Stimulated activated naive CD8-positive, alpha-beta T cell treated with anti-CD3 and anti-CD28 coated beads, Interleukin-15, Interleukin-2, amounts not matched to agents 100 ng/mL and 50 ng/mL, for 24 hours (primary cell): ENCODE results near the gene KDM7A.
"Not testable (repeated sequence)": the region's sequence is repeated elsewhere in the genome, so short reads cannot be mapped to it uniquely, and the experiment has no call there.

Source experiments
- H3K27ac Mint-ChIP-seq: one replicate; pipeline ENCODE4 v1.8.0; 2021; ENCODE audit warnings: mild to moderate bottlenecking, mixed read lengths
- H3K27me3 Mint-ChIP-seq: one replicate; pipeline ENCODE4 v1.8.0; 2021; ENCODE audit warnings: mixed read lengths
- H3K36me3 Mint-ChIP-seq: one replicate; pipeline ENCODE4 v1.8.0; 2021; ENCODE audit warnings: low read depth, mixed read lengths
- H3K4me1 Mint-ChIP-seq: one replicate; pipeline ENCODE4 v1.8.0; 2021; ENCODE audit warnings: low read depth, mixed read lengths
- H3K4me3 Mint-ChIP-seq: one replicate; pipeline ENCODE4 v1.8.0; 2021; ENCODE audit warnings: mild to moderate bottlenecking, mixed read lengths
- H3K9me3 Mint-ChIP-seq: one replicate; pipeline ENCODE4 v1.8.0; 2021; ENCODE audit warnings: mixed read lengths

KDM7A gene

DNA sequence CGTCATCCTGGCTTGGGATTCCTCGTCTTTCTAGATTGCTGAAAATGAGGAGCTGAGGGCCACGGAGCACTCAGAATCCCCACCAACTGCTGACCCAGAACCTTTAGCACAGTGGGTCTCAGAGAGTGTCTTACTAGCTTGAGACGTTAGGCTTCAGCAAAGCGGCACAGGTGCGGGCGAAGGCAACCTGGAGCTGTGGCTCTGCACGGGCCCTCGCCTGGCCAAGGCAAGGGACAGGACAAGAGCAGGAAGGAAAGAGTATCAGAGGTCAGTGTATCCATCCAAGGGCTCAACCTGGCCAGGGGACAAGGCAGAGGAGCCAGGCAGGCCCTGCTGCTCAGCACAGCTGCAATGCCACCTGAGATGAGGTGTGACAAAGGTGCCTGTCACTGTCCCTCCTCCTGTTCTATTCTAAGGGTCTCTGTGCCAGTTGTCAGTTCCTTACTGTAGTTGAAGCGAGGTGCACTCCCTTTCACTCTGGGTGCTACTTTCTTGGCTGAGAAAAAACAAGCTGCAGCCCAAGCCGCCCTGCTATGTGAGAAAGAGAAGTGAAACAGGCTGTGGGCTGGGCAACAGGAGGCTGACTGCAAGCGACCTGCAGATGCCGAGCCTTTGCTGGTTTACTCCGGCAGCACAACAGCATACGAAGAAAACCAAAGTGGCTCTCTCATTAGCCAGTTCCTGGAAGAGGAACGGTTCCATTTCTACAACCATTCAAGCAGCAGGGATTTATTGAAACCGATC, 33.3 kb upstream of the KDM7A start:
- Mint-ChIP-seq H3K4me1 (peaks cover 57% of the 10 kb centered on the region), H3K27me3 (no peaks in the 10 kb centered on the region)

DNA sequence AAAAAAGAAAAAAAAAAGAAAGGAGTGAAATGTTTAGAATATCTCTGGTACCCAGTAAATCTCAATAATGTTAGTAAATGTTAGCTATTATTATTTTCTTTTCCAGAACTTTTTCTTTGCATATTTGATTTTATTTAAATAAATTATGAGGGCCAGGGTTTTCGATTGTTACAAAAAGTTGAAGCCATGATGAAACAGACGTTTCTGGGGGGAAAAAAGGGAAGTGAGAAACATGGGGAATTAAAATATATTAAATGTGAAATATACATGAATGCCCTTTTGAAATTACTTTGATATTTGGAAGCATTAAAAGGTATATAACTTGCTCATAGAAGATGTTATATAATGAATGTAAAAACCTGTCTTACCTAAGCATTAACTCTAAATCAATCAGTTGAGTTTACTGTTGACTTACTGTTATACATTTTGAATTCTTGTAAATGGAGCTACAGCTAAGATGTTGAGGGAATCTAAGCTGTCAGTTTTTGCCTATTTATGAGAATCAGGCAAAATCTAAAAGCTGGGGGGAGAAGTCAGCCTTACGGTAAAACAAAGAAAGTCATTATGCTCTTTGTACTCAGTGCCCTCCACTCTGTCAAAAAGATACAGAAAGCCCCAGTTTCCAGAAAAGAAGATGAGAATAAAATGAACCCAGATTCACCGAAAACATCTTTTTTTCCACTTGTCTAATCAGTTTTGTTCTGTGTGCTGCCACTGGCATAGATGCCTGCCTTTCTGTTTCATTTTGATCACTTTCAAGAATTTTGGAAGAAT, 30.0 kb upstream of the KDM7A start:
- Mint-ChIP-seq H3K36me3 (no peaks in the 10 kb centered on the region), H3K4me1 (peaks cover 30% of the 10 kb centered on the region), H3K4me3 (no peak overlapping the region), H3K27ac (no peak overlapping the region), H3K27me3 (no peaks in the 10 kb centered on the region), H3K9me3 (peaks cover 11% of the 10 kb centered on the region)

More for the DNA sequence above, 33.3 kb upstream of the KDM7A start:
- Mint-ChIP-seq H3K9me3 (no peaks in the 10 kb centered on the region), H3K27ac (no peak overlapping the region), H3K4me3 (peak overlapping the region; percentile 37), H3K36me3 (no peaks in the 10 kb centered on the region)

DNA sequence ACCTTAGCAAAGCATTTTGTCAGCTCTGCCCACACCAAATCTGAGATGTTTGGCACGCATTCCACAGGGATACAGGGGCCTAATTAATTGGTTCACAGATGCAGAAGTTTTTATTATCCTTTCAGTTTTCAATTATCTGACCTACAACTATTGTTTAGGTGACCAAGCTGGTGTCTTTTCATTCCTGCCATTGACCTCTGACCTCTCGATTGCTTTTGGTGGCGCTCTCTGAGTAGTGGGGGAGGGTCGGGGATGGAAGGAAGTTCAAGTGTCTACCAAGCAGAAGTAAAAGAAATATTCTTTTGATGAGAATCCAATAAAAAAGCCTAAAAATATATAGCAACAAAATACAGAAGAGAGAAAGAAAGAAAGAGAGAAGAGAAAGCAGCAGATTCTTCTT, 28.8 kb upstream of the KDM7A start:
- Mint-ChIP-seq H3K9me3 (peaks cover 11% of the 10 kb centered on the region), H3K36me3 (no peaks in the 10 kb centered on the region), H3K27me3 (peaks cover 5% of the 10 kb centered on the region), H3K4me1 (peaks cover 23% of the 10 kb centered on the region), H3K27ac (no peak overlapping the region), H3K4me3 (no peak overlapping the region)

DNA sequence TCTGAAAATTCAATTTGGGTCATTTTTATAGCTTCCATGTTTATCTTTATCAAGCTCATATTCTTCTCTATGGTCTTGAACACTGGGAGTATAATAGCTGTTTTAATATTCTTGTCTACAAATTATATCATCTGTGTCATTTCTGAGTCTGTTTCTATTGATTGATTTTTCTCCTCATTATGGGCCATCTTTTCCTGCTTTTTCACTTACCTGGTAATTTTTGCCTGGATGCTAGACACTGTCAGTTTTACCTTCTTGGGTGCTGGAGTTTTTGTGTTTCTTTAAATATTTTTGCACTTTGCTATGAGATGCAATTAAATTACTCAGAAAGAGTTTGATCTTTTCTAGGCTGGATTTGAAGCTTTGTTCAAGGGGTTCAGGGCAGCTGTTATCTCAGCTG, 26.8 kb upstream of the KDM7A start:
- peaks cover 11% of the 10 kb centered on the region for H3K9me3 Mint-ChIP-seq
- no peak overlapping the region for H3K27ac Mint-ChIP-seq
- no peaks in the 10 kb centered on the region for H3K36me3 Mint-ChIP-seq
- H3K4me3 Mint-ChIP-seq = no peak overlapping the region
- peaks cover 5% of the 10 kb centered on the region for H3K27me3 Mint-ChIP-seq
- H3K4me1 Mint-ChIP-seq = peaks cover 3% of the 10 kb centered on the region

DNA sequence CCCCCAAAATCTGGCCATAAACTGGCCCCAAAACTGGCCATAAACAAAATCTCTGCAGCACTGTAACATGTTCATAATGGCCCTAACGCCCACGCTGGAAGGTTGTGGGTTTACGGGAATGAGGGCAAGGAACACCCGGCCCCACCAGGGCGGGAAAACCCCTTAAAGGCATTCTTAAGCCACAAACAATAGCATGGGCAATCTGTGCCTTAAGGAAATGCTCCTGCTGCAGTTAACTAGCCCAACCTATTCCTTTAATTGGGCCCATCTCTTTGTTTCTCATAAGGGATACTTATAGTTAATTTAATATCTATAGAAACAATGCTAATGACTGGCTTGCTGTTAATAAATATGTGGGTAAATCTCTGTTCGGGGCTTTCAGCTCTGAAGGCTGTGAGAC, 26.2 kb upstream of the KDM7A start:
- H3K36me3 Mint-ChIP-seq, H3K27me3 Mint-ChIP-seq, H3K27ac Mint-ChIP-seq, H3K4me1 Mint-ChIP-seq, H3K4me3 Mint-ChIP-seq: not testable (repeated sequence)
- peaks cover 11% of the 10 kb centered on the region for H3K9me3 Mint-ChIP-seq

DNA sequence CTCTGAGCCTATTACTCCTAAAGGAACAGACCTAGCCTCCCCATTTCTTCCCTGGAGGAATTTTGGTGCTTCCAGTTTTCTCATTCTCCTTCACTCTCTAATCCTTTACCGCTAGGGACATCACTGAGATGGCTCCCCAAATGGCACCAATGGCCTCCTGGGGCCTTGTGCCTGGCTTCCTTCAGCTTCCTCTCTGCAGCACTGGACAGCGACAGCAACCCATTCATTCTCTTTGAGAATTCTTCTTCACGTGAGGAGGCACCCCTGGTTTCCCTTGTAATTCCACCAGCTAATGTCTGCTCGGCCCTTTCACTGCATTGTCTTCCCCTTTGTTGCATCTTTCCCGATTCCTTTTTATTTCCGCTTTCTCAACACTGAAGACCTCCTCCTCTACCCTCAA, 24.6 kb upstream of the KDM7A start:
- H3K27ac Mint-ChIP-seq = no peak overlapping the region

DNA sequence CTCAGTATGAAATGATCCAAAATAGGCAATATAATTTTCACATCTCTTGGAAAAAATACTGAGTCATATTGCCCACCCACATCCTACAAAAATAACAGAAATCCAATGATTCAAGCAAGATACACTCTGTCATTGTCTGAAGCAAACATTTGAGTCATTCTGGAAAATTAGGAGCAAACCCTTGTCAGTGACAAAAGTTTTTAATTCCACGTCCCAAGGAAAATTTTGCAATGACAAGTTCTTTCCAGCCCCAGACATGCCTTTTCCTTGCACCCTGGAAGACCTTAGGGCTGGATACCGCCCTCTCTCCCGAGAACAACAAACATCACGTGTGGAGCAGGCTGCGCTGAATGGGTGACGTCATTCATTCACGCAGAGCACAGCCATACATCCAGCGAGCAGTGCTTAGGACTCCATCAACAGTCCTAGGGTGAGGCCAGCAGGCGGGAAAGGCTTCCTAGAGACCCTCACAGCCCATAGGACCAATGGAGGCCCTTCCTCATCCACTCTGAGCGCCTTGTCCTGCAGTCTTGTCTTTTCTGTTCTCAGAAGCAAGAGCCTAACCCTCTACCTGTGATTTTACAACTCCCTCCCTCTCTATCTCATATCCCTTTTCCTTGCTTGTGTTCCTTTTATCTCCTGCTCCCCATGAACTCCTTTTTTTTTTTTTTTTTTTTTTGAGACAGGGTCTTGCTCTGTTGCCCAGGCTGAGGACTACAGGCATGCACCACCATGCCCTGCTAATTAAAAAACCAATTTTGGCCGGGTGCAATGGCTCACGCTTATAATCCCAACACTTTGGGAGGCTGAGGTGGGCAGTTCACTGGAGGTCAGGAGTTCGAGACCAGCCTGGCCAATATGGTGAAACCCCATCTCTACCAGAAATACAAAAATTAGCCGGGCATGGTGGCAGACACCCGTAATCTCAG, 23.5 kb upstream of the KDM7A start:
- Mint-ChIP-seq H3K36me3 (no peaks in the 10 kb centered on the region), H3K4me3 (no peak overlapping the region), H3K4me1 (no peaks in the 10 kb centered on the region), H3K9me3 (peaks cover 11% of the 10 kb centered on the region), H3K27me3 (peaks cover 5% of the 10 kb centered on the region), H3K27ac (no peak overlapping the region)

More for the DNA sequence above, 24.6 kb upstream of the KDM7A start:
- peaks cover 11% of the 10 kb centered on the region for H3K9me3 Mint-ChIP-seq
- H3K27me3 Mint-ChIP-seq = peaks cover 5% of the 10 kb centered on the region
- H3K4me1 Mint-ChIP-seq = no peaks in the 10 kb centered on the region
- H3K36me3 Mint-ChIP-seq = no peaks in the 10 kb centered on the region
- H3K4me3 Mint-ChIP-seq = no peak overlapping the region

DNA sequence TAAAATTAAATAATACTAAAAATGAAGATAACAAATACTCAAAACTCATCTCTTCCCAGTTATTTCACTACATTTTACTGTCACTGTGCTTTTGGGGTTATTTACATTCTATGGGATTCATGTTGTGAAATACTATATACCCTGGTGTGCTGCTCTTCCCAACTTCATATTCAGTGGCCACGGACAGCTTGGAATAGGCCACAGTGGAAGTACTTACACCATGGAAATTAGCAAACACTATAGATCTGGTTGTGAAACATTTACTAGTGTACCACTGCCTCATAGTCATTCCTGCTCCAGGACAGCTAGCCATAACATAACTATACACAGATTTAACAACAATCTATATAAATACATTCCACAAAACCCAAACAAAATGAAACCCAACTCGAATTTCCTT, 21.2 kb upstream of the KDM7A start:
- no peaks in the 10 kb centered on the region for H3K9me3 Mint-ChIP-seq
- no peak overlapping the region for H3K27ac Mint-ChIP-seq
- no peak overlapping the region for H3K4me3 Mint-ChIP-seq
- peaks cover 5% of the 10 kb centered on the region for H3K27me3 Mint-ChIP-seq
- no peaks in the 10 kb centered on the region for H3K36me3 Mint-ChIP-seq
- H3K4me1 Mint-ChIP-seq = no peaks in the 10 kb centered on the region

DNA sequence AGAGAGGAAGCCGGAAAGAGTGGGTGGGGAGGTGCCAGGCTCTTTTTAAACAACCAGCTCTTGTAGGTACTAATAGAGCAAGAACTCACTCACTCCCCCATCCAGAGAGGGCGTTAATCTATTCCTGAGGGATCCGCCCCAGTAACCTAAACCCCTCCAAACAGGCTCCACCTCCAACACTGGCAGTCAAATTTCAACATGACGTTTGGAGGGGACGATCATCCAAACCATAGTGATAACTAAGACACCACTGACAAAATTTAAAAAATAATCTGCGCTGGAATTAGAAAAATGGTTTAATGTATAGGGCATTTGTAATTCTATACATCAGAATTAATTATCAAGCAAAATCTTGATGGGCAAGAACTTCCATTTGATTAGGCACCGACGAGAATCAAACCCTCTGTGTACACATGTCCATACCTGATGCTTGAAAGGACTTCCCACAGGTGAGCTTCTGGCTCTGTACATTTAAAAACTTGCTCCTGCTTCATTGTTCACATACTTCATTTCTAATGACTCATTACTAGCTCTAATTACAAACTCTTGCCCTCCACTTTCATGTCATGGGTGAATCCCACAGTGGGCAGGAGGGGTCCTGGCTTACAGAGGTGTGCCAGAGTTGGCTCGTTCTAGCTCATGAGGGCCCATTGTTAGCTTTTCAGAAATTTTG, 20.6 kb upstream of the KDM7A start:
- Mint-ChIP-seq H3K27ac (no peak overlapping the region), H3K4me3 (no peak overlapping the region), H3K27me3 (peaks cover 5% of the 10 kb centered on the region), H3K36me3 (no peaks in the 10 kb centered on the region), H3K9me3 (no peaks in the 10 kb centered on the region), H3K4me1 (no peaks in the 10 kb centered on the region)

DNA sequence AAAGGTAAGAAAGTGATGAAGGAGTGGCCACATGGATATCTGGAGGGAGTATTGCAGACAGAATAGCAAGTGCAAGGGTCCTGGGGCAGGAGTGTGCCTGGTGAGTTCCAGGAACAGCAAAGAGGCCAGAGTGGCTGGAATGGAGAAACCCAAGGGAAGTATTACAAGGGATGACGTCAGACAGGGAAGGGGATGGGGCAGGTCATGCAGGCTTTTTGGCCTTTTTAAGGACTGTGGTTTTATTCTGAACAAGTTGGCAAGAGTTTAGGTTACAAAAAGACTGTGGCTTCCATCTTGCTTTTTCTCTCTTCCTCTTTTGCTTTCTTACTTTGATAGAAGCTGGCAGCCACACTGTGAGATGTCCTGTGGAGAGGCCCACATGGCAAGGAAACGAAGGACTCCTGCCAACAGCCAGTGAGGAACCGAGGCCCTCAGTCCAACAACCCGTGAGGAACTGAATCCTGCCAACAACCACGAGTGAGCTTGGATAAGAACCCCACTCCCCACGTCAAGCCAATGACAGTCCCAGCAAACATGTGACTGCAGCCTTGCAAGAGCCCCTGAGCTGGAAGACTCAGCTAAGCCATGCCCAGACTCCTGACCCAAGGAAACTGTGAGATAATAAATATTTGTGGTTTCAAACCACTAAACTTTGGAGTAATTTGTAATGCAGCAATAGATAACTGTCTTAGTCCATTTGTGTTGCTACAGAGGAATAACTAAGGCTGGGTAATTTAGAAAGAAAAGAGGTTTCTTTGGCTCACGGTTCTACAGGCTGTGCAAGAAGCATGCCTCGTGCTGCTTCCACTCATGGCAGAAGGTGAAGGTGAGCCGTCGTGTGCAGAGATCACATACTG, 19.8 kb upstream of the KDM7A start:
- no peaks in the 10 kb centered on the region for H3K9me3 Mint-ChIP-seq
- no peak overlapping the region for H3K4me3 Mint-ChIP-seq
- peaks cover 4% of the 10 kb centered on the region for H3K27me3 Mint-ChIP-seq
- no peaks in the 10 kb centered on the region for H3K4me1 Mint-ChIP-seq
- no peak overlapping the region for H3K27ac Mint-ChIP-seq
- H3K36me3 Mint-ChIP-seq = no peaks in the 10 kb centered on the region

DNA sequence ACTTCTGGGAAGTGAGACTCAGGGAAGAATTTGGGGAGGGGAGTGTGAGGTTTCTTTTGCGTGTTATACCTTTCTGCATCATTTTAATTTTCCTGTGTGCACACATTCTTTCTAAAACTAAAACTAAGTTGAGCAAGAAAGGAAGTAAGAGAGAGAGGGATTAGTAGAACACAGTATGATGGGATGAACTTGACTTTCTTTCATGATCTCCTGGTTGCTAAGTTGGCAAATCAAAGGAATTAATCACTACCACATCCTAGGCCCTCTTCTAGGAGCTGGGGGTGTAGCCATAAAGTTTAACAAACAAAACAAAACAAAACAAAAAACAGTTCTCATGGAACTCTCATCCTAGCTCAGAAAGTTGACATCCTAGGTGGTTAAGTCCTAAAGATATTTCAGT, 19.1 kb upstream of the KDM7A start:
- H3K27ac Mint-ChIP-seq = no peak overlapping the region
- H3K9me3 Mint-ChIP-seq = no peaks in the 10 kb centered on the region
- no peaks in the 10 kb centered on the region for H3K36me3 Mint-ChIP-seq
- H3K4me3 Mint-ChIP-seq = no peak overlapping the region
- no peaks in the 10 kb centered on the region for H3K27me3 Mint-ChIP-seq
- no peaks in the 10 kb centered on the region for H3K4me1 Mint-ChIP-seq

DNA sequence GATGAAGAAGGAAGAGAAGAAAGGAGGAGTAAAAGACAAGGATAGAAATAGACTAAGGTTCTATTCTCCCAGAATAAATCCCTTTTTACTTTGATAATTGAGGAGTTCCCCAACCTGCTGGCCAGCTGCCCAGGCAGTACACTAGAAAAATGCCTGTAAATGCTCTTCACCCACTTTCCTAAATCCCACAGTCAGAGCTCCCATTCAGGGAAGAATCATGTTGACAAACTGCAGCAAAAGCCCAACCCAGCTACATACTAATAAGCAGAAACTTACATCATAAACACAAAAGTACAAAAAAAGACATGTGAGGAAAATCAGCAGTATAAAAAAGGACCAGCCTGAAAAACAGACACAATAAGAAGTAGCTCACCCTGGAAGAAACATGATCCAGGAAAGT, 15.8 kb upstream of the KDM7A start:
- H3K9me3 Mint-ChIP-seq = no peaks in the 10 kb centered on the region
- no peak overlapping the region for H3K27ac Mint-ChIP-seq
- H3K27me3 Mint-ChIP-seq = no peaks in the 10 kb centered on the region
- H3K36me3 Mint-ChIP-seq = no peaks in the 10 kb centered on the region
- H3K4me3 Mint-ChIP-seq = no peak overlapping the region
- no peaks in the 10 kb centered on the region for H3K4me1 Mint-ChIP-seq

DNA sequence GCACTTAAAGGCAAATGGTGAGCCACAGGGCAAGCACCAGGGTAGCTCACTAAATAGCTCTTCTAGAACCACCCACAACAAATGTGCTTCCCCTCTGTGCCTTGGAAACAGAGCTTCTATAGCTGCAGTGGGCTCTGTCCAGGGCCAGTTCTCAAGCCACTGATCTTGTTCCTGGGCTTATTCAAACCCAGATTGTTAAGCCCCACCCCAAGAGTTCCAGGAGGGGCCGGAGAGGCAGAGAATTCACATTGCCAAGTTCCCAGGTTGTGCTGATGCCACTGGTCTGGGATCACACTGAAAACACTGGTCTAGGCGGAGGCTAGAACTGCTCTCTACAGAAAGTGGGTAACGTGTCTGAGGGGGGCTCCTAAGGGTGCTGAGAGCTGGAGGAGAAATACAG, 15.4 kb upstream of the KDM7A start:
- Mint-ChIP-seq H3K4me3 (no peak overlapping the region), H3K36me3 (no peaks in the 10 kb centered on the region), H3K27ac (no peak overlapping the region), H3K9me3 (no peaks in the 10 kb centered on the region), H3K4me1 (no peaks in the 10 kb centered on the region), H3K27me3 (no peaks in the 10 kb centered on the region)

DNA sequence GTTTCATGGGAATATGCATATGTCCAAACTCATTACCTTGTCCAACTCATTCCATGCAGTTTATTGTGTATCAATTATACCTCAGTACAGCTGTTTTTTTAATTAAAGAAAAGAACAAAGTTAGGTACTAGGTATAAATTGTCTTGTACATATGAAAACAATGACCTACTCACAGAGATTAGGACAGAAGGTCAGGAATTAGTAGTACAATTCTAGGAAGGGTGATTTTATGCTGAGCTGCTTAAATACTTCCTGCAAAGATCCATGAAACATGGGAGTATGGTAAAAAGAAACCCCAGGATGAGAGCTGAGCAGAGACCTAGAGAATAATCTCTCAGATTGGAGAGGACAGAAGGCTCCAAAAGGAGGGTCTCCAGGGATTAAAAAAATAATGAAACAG, 13.8 kb upstream of the KDM7A start:
- Mint-ChIP-seq H3K4me3 (no peak overlapping the region), H3K9me3 (no peaks in the 10 kb centered on the region), H3K27me3 (peaks cover 4% of the 10 kb centered on the region), H3K27ac (no peak overlapping the region), H3K4me1 (no peaks in the 10 kb centered on the region), H3K36me3 (no peaks in the 10 kb centered on the region)
